CD4-positive, alpha-beta T cell treated with Interleukin-10 for 1 hour (primary cell): ENCODE measurements around the gene HERPUD2.
"Not testable (repeated sequence)": the region's sequence is repeated elsewhere in the genome, so short reads cannot be mapped to it uniquely, and the experiment has no call there.

ENCODE experiments used
- DNase-seq: peaks from one replicate; pipeline ENCODE4 v3.0.0-alpha.2; 2020

Gene HERPUD2

GRCh38 chr7:35599061-35599460 lies 95.9 kb downstream of the HERPUD2 start:
- DNase-seq: no peak

- DNase-seq: no peak
These were observed 98.9 kb downstream of the HERPUD2 start for GRCh38 chr7:35596061-35596460.

- DNase-seq: peak; percentile 2
These were observed 101.0 kb downstream of the HERPUD2 start for GRCh38 chr7:35593899-35594298.

- DNase-seq: no peak
These were observed 106.3 kb downstream of the HERPUD2 start for GRCh38 chr7:35588647-35589046.

GRCh38 chr7:35584990-35585389 lies 109.9 kb downstream of the HERPUD2 start:
- no peak for DNase-seq

GRCh38 chr7:35584533-35584932 lies 110.4 kb downstream of the HERPUD2 start:
- DNase-seq: not testable (repeated sequence)
